HepG2 (cell line): ENCODE measurements around the gene LRBA. TPM values are rescaled to one million over a fixed set of nuclear protein-coding genes. Genes with fewer than 3 reads are reported as not detected.

Experiments
- ATF3 ChIP-seq: sonication (generic); formaldehyde crosslinking; IDR thresholded peaks from 2 replicates; pipeline ENCODE4 v1.4.0; 2020; ENCODE audit warnings: missing genetic modification reagents
- BORCS8-MEF2B ChIP-seq: sonication (generic); formaldehyde crosslinking; IDR thresholded peaks from 2 replicates; pipeline ENCODE4 v1.8.0; 2022; ENCODE audit warnings: mild to moderate bottlenecking, missing genetic modification reagents
- FOXM1 ChIP-seq: sonication (generic); formaldehyde crosslinking; IDR thresholded peaks from 2 replicates; pipeline ENCODE4 v1.5.0; 2020; ENCODE audit warnings: missing genetic modification reagents
- JUND ChIP-seq: sonication (generic); formaldehyde crosslinking; IDR thresholded peaks from 2 replicates; pipeline ENCODE4 v1.8.0; 2022; ENCODE audit warnings: mild to moderate bottlenecking, missing genetic modification reagents
- KMT2B ChIP-seq: IDR thresholded peaks from 2 replicates; pipeline ENCODE4 v1.6.1; 2016; ENCODE audit warnings: missing genetic modification reagents, missing compliant biosample characterization
- NKX3-1 ChIP-seq: sonication (generic); formaldehyde crosslinking; IDR thresholded peaks from 2 replicates; pipeline ENCODE4 v1.5.0; 2020; ENCODE audit warnings: missing genetic modification reagents
- RERE ChIP-seq: IDR thresholded peaks from 2 replicates; pipeline ENCODE4 v1.6.1; 2016; ENCODE audit warnings: low read depth, missing genetic modification reagents, missing compliant biosample characterization
- SOX5 ChIP-seq: IDR thresholded peaks from 2 replicates; pipeline ENCODE4 v1.6.1; 2016; ENCODE audit warnings: borderline replicate concordance
- SUZ12 ChIP-seq: fragments of 150-350 bp; IDR thresholded peaks from 2 replicates; pipeline ENCODE4 v1.6.1; 2014; ENCODE audit warnings: low read depth, low read length
- TOE1 ChIP-seq: sonication (generic); formaldehyde crosslinking; IDR thresholded peaks from 2 replicates; pipeline ENCODE4 v1.4.0; 2020; ENCODE audit warnings: mild to moderate bottlenecking, missing genetic modification reagents
- ZFP1 ChIP-seq: IDR thresholded peaks from 2 replicates; pipeline ENCODE4 v1.6.1; 2016
- ZNF451 ChIP-seq: sonication (generic); formaldehyde crosslinking; IDR thresholded peaks from 2 replicates; pipeline ENCODE4 v1.5.0; 2020; ENCODE audit warnings: mild to moderate bottlenecking, missing genetic modification reagents
- ZNF546 ChIP-seq: sonication (generic); formaldehyde crosslinking; conservative IDR thresholded peaks from 2 replicates; pipeline ENCODE4 v1.8.1; 2023; ENCODE audit warnings: mild to moderate bottlenecking, missing genetic modification reagents
- ZNF652 ChIP-seq: IDR thresholded peaks from 2 replicates; pipeline ENCODE4 v1.6.1; 2016; ENCODE audit warnings: low read depth, borderline replicate concordance
- ZNF670 ChIP-seq: sonication (generic); formaldehyde crosslinking; IDR thresholded peaks from 2 replicates; pipeline ENCODE4 v1.8.0; 2022; ENCODE audit warnings: mild to moderate bottlenecking, missing genetic modification reagents, borderline replicate concordance
- ZSCAN20 ChIP-seq: sonication (generic); formaldehyde crosslinking; IDR thresholded peaks from 2 replicates; pipeline ENCODE4 v1.4.0; 2020; ENCODE audit warnings: missing genetic modification reagents, mild to moderate bottlenecking, borderline replicate concordance
- polyA plus RNA-seq, 8 experiments: library from polyadenylated mRNA; depleted of rRNA in 3 of 8; stranded (reverse) in 7 of 8; unstranded in 1 of 8; fragments of >200 nt; fragmentation: Illumina TruSeq in 4 of 8; extraction: Trizol in 4 of 8; gene quantifications; 2 replicates each; pipeline versions ENCODE4 v1.2.1 to v1.2.3, GENCODE V29; 2011 to 2016; ENCODE audit warnings: low read depth in 4 of 8, missing spikeins in 1 of 8, mixed read lengths in 1 of 8; ENCODE audit not compliant: insufficient read depth in 1 of 8
- total RNA-seq, 5 experiments: library from RNA; depleted of rRNA; stranded (reverse); fragments of >200 nt; fragmentation: Illumina TruSeq; extraction: Trizol; gene quantifications; 2 replicates each; pipeline ENCODE4 v1.2.3, GENCODE V29; 2016; ENCODE audit warnings: low read depth in 1 of 5
- TF ChIP-seq, protein P1 (sequence below), 2 experiments: sonication (generic) in 1 of 2; formaldehyde crosslinking in 1 of 2; IDR thresholded peaks; 2 replicates each; pipeline versions ENCODE4 v1.4.0 to v1.6.1; 2018 to 2020; ENCODE audit warnings: missing genetic modification reagents in 2 of 2, borderline replicate concordance in 1 of 2, low read depth in 1 of 2, mild to moderate bottlenecking in 1 of 2, missing biosample characterization in 1 of 2
- TF ChIP-seq, protein P2 (sequence below): sonication (generic); formaldehyde crosslinking; IDR thresholded peaks from 2 replicates; pipeline ENCODE4 v1.4.0; 2020; ENCODE audit warnings: missing genetic modification reagents
- TF ChIP-seq, protein P3 (sequence below): sonication (generic); formaldehyde crosslinking; IDR thresholded peaks from 2 replicates; pipeline ENCODE4 v1.8.0; 2022; ENCODE audit warnings: missing genetic modification reagents, mild to moderate bottlenecking, borderline replicate concordance

The LRBA gene
- total and polyA plus RNA-seq, 2 of the 13 experiments (the other 11 are each of a cell fraction or from before 2014, with no cell fraction given), result 21.0 to 37.2 TPM

DNA sequence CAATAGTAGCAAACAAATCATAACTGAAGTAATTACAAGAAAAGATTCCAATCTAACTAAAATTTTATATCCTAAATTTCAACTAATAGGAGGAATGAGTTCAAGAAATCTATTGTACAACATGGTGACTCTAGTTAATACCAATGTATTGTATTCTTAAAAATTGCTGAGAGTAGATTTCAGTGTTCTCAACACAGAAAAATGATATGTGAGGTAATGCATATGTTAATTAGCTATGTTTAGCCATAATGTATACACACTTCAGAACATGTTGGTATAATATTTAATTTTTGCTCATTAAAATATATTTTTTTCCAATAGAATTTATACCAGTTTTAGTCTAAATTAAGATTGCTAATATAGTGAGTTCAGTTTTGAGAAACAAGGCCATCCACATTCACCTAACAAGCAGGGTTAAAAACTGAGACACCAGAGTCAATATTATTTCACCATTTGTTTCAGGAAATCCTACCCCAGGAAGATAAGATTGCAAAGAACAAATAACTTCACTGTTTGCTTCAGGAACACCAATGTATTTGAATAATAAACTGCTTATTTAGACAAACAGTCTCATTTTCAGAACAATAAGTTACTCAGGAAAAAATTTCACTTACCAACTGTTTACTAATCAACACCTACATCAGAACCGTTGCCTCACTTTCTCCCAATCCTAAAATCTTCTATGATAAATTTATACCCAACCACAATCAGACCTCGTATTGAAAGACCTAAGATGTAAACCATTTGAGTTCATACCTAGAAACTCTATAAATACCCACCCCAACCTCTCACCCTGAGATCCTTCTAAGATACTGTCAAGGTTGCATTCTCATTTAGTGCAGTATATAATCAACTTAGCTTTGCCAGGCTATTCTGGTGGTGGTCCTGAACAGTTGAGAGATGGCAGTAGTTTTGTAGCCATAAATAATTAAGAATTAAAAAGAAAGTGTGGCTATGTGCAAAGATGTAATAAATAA lies 300.3 kb downstream of the LRBA start (continued):
- TF ChIP-seq RERE, result peak; percentile 79
- TF ChIP-seq, protein P1, sequence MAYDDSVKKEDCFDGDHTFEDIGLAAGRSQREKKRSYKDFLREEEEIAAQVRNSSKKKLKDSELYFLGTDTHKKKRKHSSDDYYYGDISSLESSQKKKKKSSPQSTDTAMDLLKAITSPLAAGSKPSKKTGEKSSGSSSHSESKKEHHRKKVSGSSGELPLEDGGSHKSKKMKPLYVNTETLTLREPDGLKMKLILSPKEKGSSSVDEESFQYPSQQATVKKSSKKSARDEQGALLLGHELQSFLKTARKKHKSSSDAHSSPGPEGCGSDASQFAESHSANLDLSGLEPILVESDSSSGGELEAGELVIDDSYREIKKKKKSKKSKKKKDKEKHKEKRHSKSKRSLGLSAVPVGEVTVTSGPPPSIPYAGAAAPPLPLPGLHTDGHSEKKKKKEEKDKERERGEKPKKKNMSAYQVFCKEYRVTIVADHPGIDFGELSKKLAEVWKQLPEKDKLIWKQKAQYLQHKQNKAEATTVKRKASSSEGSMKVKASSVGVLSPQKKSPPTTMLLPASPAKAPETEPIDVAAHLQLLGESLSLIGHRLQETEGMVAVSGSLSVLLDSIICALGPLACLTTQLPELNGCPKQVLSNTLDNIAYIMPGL (CRISPR knock-in tag; IDR thresholded peaks at IDR 0.05; ENCODE audit: borderline replicate concordance in 1 of 2, low read depth in 1 of 2), result no peak
- TF ChIP-seq ATF3 (CRISPR knock-in tag), result no peak
- TF ChIP-seq ZNF652 (CRISPR knock-in tag), result peak; percentile 93
- TF ChIP-seq BORCS8-MEF2B (CRISPR knock-in tag), result no peak
- peak; percentile 92 for TF ChIP-seq SOX5 (CRISPR knock-in tag)
- no peak for TF ChIP-seq NKX3-1 (CRISPR knock-in tag)
- TF ChIP-seq, protein P2, sequence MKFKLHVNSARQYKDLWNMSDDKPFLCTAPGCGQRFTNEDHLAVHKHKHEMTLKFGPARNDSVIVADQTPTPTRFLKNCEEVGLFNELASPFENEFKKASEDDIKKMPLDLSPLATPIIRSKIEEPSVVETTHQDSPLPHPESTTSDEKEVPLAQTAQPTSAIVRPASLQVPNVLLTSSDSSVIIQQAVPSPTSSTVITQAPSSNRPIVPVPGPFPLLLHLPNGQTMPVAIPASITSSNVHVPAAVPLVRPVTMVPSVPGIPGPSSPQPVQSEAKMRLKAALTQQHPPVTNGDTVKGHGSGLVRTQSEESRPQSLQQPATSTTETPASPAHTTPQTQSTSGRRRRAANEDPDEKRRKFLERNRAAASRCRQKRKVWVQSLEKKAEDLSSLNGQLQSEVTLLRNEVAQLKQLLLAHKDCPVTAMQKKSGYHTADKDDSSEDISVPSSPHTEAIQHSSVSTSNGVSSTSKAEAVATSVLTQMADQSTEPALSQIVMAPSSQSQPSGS, result 0 out of 2 replicates have a peak, but pooled peaks have one; percentile 14
- no peak for TF ChIP-seq SUZ12
- no peak for TF ChIP-seq ZNF546
- TF ChIP-seq ZFP1 (CRISPR knock-in tag), result 0 out of 2 replicates have a peak, but pooled peaks have one; percentile 44
- TF ChIP-seq, protein P3, sequence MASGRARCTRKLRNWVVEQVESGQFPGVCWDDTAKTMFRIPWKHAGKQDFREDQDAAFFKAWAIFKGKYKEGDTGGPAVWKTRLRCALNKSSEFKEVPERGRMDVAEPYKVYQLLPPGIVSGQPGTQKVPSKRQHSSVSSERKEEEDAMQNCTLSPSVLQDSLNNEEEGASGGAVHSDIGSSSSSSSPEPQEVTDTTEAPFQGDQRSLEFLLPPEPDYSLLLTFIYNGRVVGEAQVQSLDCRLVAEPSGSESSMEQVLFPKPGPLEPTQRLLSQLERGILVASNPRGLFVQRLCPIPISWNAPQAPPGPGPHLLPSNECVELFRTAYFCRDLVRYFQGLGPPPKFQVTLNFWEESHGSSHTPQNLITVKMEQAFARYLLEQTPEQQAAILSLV (CRISPR knock-in tag), result no peak
- no peak for TF ChIP-seq JUND (CRISPR knock-in tag)
- TF ChIP-seq ZNF451 (CRISPR knock-in tag), result no peak
- TF ChIP-seq ZSCAN20 (CRISPR knock-in tag), result no peak
- no peak for TF ChIP-seq ZNF670
- TF ChIP-seq KMT2B (CRISPR knock-in tag), result no peak
- no peak for TF ChIP-seq TOE1 (CRISPR knock-in tag)
- no peak for TF ChIP-seq FOXM1 (CRISPR knock-in tag)
